Neuronal stem cell (in vitro differentiated cells): ENCODE results near the gene ARRDC4.

Source experiments
- DNase-seq: peaks from one replicate; pipeline ENCODE4 v3.0.0-alpha.2; 2013; ENCODE audit warnings: low spot score
- H2AFZ ChIP-seq: one replicate; pipeline ENCODE4 v1.6.1; 2013; ENCODE audit warnings: mild to moderate bottlenecking, low read length, inconsistent platforms
- H2AK5ac ChIP-seq: 2 replicates; pipeline ENCODE4 v1.6.1; 2013; ENCODE audit warnings: low read depth, mild to moderate bottlenecking, inconsistent platforms, low read length, moderate library complexity, mixed read lengths
- H2BK120ac ChIP-seq: 2 replicates; pipeline ENCODE4 v1.6.1; 2013; ENCODE audit warnings: low read depth, mild to moderate bottlenecking, inconsistent platforms, low read length, moderate library complexity, mixed read lengths
- H2BK12ac ChIP-seq: one replicate; pipeline ENCODE4 v1.6.1; 2013; ENCODE audit warnings: low read length, inconsistent platforms
- H2BK15ac ChIP-seq: 2 replicates; pipeline ENCODE4 v1.6.1; 2013; ENCODE audit warnings: mild to moderate bottlenecking, low read length, inconsistent platforms, mixed read lengths
- H2BK5ac ChIP-seq: one replicate; pipeline ENCODE4 v1.6.1; 2013; ENCODE audit warnings: inconsistent platforms, mild to moderate bottlenecking, low read length, moderate library complexity
- H3K14ac ChIP-seq: one replicate; pipeline ENCODE4 v1.6.1; 2013; ENCODE audit warnings: low read length, inconsistent platforms
- H3K18ac ChIP-seq: 2 replicates; pipeline ENCODE4 v1.6.1; 2013; ENCODE audit warnings: low read length, inconsistent platforms
- H3K23ac ChIP-seq: 2 replicates; pipeline ENCODE4 v1.6.1; 2013; ENCODE audit warnings: low read depth, mild to moderate bottlenecking, mixed read lengths, low read length, inconsistent platforms; ENCODE audit not compliant: poor library complexity
- H3K27ac ChIP-seq: replicated peaks from 3 replicates; pipeline ENCODE4 v1.5.1; 2013; ENCODE audit warnings: low read length, inconsistent platforms
- H3K27me3 ChIP-seq, 3 experiments: 2 replicates each; pipeline ENCODE4 v1.6.1; 2013; ENCODE audit warnings: low read length in 3 of 3, mild to moderate bottlenecking in 2 of 3, inconsistent platforms in 1 of 3, low read depth in 1 of 3, mixed read lengths in 1 of 3, moderate library complexity in 1 of 3; ENCODE audit not compliant: control insufficient read depth in 3 of 3, insufficient read depth in 3 of 3
- H3K36me3 ChIP-seq, 2 donors: replicated peaks in 1 of 2; 2 replicates each; pipeline ENCODE4 v1.6.1; 2013; ENCODE audit warnings: low read length in 2 of 2; ENCODE audit not compliant: control insufficient read depth in 2 of 2, insufficient read depth in 2 of 2
- H3K4ac ChIP-seq: 2 replicates; pipeline ENCODE4 v1.6.1; 2013; ENCODE audit warnings: inconsistent platforms, mild to moderate bottlenecking, low read length, moderate library complexity
- H3K4me1 ChIP-seq, 2 donors: 1 replicate in 1 of 2; 2 replicates in 1 of 2; pipeline ENCODE4 v1.6.1; 2013; ENCODE audit warnings: low read length in 2 of 2, low read depth in 1 of 2; ENCODE audit not compliant: control insufficient read depth in 2 of 2, insufficient read depth in 1 of 2
- H3K4me2 ChIP-seq: one replicate; pipeline ENCODE4 v1.6.1; 2013; ENCODE audit warnings: mild to moderate bottlenecking, low read length, inconsistent platforms; ENCODE audit not compliant: insufficient read depth, poor library complexity, severe bottlenecking
- H3K4me3 ChIP-seq, 2 donors: 2 replicates each; pipeline ENCODE4 v1.5.1; 2013; ENCODE audit warnings: low read length in 2 of 2, mild to moderate bottlenecking in 2 of 2, inconsistent platforms in 1 of 2, moderate library complexity in 1 of 2
- H3K79me1 ChIP-seq: one replicate; pipeline ENCODE4 v1.6.1; 2013; ENCODE audit warnings: low read depth, mild to moderate bottlenecking, inconsistent platforms, low read length, moderate library complexity
- H3K9ac ChIP-seq: one replicate; pipeline ENCODE4 v1.6.1; 2013; ENCODE audit warnings: mild to moderate bottlenecking, low read depth, low read length, inconsistent platforms; ENCODE audit not compliant: poor library complexity
- H3K9me3 ChIP-seq, 2 donors: replicated peaks in 1 of 2; 2 replicates each; pipeline versions ENCODE3 to v1.6.1; 2013; ENCODE audit warnings: low read length in 2 of 2, mild to moderate bottlenecking in 2 of 2, inconsistent platforms in 1 of 2, low read depth in 1 of 2, mixed read lengths in 1 of 2, moderate library complexity in 1 of 2; ENCODE audit not compliant: control insufficient read depth in 2 of 2, insufficient read depth in 1 of 2
- H4K8ac ChIP-seq: one replicate; pipeline ENCODE4 v1.6.1; 2013; ENCODE audit warnings: low read depth, mild to moderate bottlenecking, inconsistent platforms, low read length, moderate library complexity
- H4K91ac ChIP-seq: one replicate; pipeline ENCODE4 v1.6.1; 2013; ENCODE audit warnings: low read length, low read depth, mild to moderate bottlenecking, inconsistent platforms; ENCODE audit not compliant: poor library complexity
- WGBS, 2 donors: extraction: QIAGEN DNeasy Blood & Tissue Kit; methylation state at CpG; one replicate each; pipeline ENCODE4 v1.1.7; 2013; ENCODE audit warnings: missing lambda C conversion rate in 2 of 2, mixed read lengths in 1 of 2; ENCODE audit not compliant: insufficient read length in 2 of 2, insufficient replicate concordance in 1 of 2; ENCODE audit errors: extremely low coverage in 2 of 2; 5-methylcytosine and 5-hydroxymethylcytosine counted together

Gene ARRDC4

GRCh38 chr15:97972366-97972765, 11.9 kb downstream of the ARRDC4 start:
- no peaks in the 10 kb centered on the region for H3K79me1 ChIP-seq
- H3K4me3 ChIP-seq: no peak overlapping the region
- H2BK15ac ChIP-seq: no peak overlapping the region
- no peaks in the 10 kb centered on the region for H3K27me3 ChIP-seq
- no peak overlapping the region for H3K9ac ChIP-seq
- no peak overlapping the region for H3K18ac ChIP-seq
- H3K14ac ChIP-seq: no peak overlapping the region
- WGBS, 2 donors: no CpG with 5 or more reads among the region's 1 CpG
- no peak overlapping the region for H2AFZ ChIP-seq
- H2BK120ac ChIP-seq: no peak overlapping the region
- H2BK12ac ChIP-seq: no peak overlapping the region
- H3K4ac ChIP-seq: no peak overlapping the region
- no peaks in the 10 kb centered on the region for H3K4me1 ChIP-seq
- H2AK5ac ChIP-seq: no peak overlapping the region
- H3K4me2 ChIP-seq: no peak overlapping the region
- no peak overlapping the region for H2BK5ac ChIP-seq
- H3K23ac ChIP-seq: no peak overlapping the region
- no peaks in the 10 kb centered on the region for H3K9me3 ChIP-seq
- peaks cover 2 to 68% of the 10 kb centered on the region in 2 donors for H3K36me3 ChIP-seq
- no peak overlapping the region for H4K8ac ChIP-seq
- no peak overlapping the region for H4K91ac ChIP-seq
- no peak overlapping the region for H3K27ac ChIP-seq
- no peak for DNase-seq

DNA sequence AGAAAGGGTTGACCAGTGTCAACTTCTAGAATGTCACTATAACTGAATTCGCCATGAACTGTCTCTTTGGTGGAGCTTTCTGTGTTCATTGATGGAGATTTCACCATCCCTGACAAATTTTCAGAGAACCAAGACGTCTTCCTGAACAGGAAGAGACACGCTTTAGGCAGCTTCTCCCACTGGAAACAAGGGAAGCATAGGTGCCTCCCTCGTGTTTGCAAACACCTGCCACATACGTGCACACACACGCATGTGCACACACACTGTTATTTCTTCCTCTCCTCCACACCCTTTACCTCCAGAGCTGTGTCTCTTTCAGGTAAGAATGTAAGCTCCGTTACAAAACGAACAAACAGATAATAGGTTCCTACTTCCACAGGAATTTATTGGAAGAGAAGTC, 15.6 kb downstream of the ARRDC4 start:
- Histone ChIP-seq H3K27me3 (no peaks in the 10 kb centered on the region), H3K14ac (no peak overlapping the region), H2BK12ac (no peak overlapping the region), H3K27ac (no peak overlapping the region), H3K18ac (no peak overlapping the region), H4K91ac (no peak overlapping the region), H2BK120ac (no peak overlapping the region), H3K4me2 (no peak overlapping the region), H2AFZ (no peak overlapping the region), H4K8ac (no peak overlapping the region), H3K4me3 (no peak overlapping the region), H3K9ac (no peak overlapping the region), H3K9me3 (no peaks in the 10 kb centered on the region), H3K36me3 (peaks cover 2 to 31% of the 10 kb centered on the region in 2 donors), H2BK5ac (no peak overlapping the region), H2AK5ac (no peak overlapping the region), H2BK15ac (no peak overlapping the region), H3K4ac (no peak overlapping the region), H3K4me1 (peaks cover 0 to 3% of the 10 kb centered on the region in 2 donors), H3K79me1 (no peaks in the 10 kb centered on the region), H3K23ac (no peak overlapping the region)
- no CpG with 5 or more reads among the region's 8 CpGs for WGBS, 2 donors
- no peak for DNase-seq

GRCh38 chr15:97976766-97977503, 16.4 kb downstream of the ARRDC4 start:
- H3K4me3 ChIP-seq: no peak overlapping the region
- no peak overlapping the region for H3K18ac ChIP-seq
- H3K36me3 ChIP-seq: peaks cover 0 to 23% of the 10 kb centered on the region in 2 donors
- H3K4me2 ChIP-seq: no peak overlapping the region
- H2BK12ac ChIP-seq: no peak overlapping the region
- no peaks in the 10 kb centered on the region for H3K79me1 ChIP-seq
- H3K9ac ChIP-seq: no peak overlapping the region
- no peak overlapping the region for H2BK5ac ChIP-seq
- H3K9me3 ChIP-seq: no peaks in the 10 kb centered on the region
- H3K27me3 ChIP-seq: no peaks in the 10 kb centered on the region
- no peak overlapping the region for H4K91ac ChIP-seq
- H3K14ac ChIP-seq: no peak overlapping the region
- H4K8ac ChIP-seq: no peak overlapping the region
- H2BK15ac ChIP-seq: no peak overlapping the region
- H2BK120ac ChIP-seq: no peak overlapping the region
- no peak overlapping the region for H3K27ac ChIP-seq
- H3K4me1 ChIP-seq: peaks cover 0 to 3% of the 10 kb centered on the region in 2 donors
- no peak overlapping the region for H2AK5ac ChIP-seq
- no peak overlapping the region for H3K4ac ChIP-seq
- H3K23ac ChIP-seq: no peak overlapping the region
- no peak overlapping the region for H2AFZ ChIP-seq
- no peak for DNase-seq
- no CpG with 5 or more reads among the region's 10 CpGs for WGBS, 2 donors

DNA sequence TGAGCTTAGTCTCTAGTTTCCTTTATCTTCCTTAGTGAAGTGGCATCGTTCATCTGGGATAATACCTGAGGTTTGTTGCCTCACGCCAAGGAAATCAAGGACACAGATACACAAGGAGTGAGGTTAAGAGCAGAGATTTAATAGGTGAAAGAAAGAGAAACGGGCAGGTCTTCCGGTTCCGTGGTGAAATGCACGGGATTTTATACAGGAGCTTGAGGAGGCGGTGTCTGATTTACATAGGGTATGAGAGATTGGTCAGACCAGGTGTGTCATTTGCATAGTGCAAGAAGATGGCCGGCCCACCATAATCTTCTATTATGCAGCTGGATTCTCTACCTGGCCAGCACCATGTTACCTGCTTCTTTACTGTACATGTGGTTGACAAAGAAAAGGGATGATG, 17.2 kb downstream of the ARRDC4 start:
- no peak overlapping the region for H3K18ac ChIP-seq
- no peak overlapping the region for H3K4me3 ChIP-seq
- no peak overlapping the region for H4K91ac ChIP-seq
- H3K79me1 ChIP-seq: no peaks in the 10 kb centered on the region
- no peak overlapping the region for H3K23ac ChIP-seq
- H2BK12ac ChIP-seq: no peak overlapping the region
- no peak overlapping the region for H2AFZ ChIP-seq
- no peak overlapping the region for H3K4me2 ChIP-seq
- no peak overlapping the region for H4K8ac ChIP-seq
- H2AK5ac ChIP-seq: no peak overlapping the region
- no peaks in the 10 kb centered on the region for H3K9me3 ChIP-seq
- H3K27me3 ChIP-seq: no peaks in the 10 kb centered on the region
- no peak overlapping the region for H2BK120ac ChIP-seq
- no peak overlapping the region for H2BK5ac ChIP-seq
- H3K27ac ChIP-seq: no peak overlapping the region
- peaks cover 0 to 15% of the 10 kb centered on the region in 2 donors for H3K36me3 ChIP-seq
- H3K4ac ChIP-seq: no peak overlapping the region
- WGBS, 2 donors: no CpG with 5 or more reads among the region's 8 CpGs
- H3K9ac ChIP-seq: no peak overlapping the region
- H2BK15ac ChIP-seq: no peak overlapping the region
- peaks cover 0 to 3% of the 10 kb centered on the region in 2 donors for H3K4me1 ChIP-seq
- no peak for DNase-seq
- no peak overlapping the region for H3K14ac ChIP-seq
